Natural killer cell (primary cell): ENCODE data around the gene REXO4. TPM values are rescaled to one million over a fixed set of nuclear protein-coding genes. Genes with fewer than 3 reads are reported as not detected.
A peak's percentile ranks its signal among the peaks of the same experiment; 100 is the strongest.

Experiments used
- ATAC-seq, 3 donors: fragments of 150-1000 bp in 2 of 3; fragments of 200-7000 bp in 1 of 3; cut with Tn5 transposase; 1 replicate in 1 of 3; 2 replicates in 2 of 3; pipeline ENCODE4 v1.10.0; 2021; ENCODE audit warnings: mild to moderate bottlenecking in 2 of 3, moderate library complexity in 2 of 3
- DNase-seq, 2 donors: peaks; one replicate each; pipeline versions ENCODE4 v3.0.0 to v3.0.0-alpha.2; 2013 to 2021; ENCODE audit warnings: mixed read lengths in 1 of 2
- H3K27ac ChIP-seq: one replicate; pipeline ENCODE4 v1.5.1; 2013; ENCODE audit warnings: mild to moderate bottlenecking, low read length
- H3K27me3 ChIP-seq: one replicate; pipeline ENCODE4 v1.6.1; 2013; ENCODE audit warnings: low read length; ENCODE audit not compliant: control insufficient read depth, insufficient read depth
- H3K36me3 ChIP-seq: one replicate; pipeline ENCODE4 v1.6.1; 2013; ENCODE audit warnings: low read length; ENCODE audit not compliant: control insufficient read depth, insufficient read depth
- H3K4me1 ChIP-seq: one replicate; pipeline ENCODE4 v1.6.1; 2013; ENCODE audit warnings: low read length; ENCODE audit not compliant: control insufficient read depth, insufficient read depth
- H3K4me3 ChIP-seq: one replicate; pipeline ENCODE4 v1.5.1; 2013; ENCODE audit warnings: low read length
- H3K9me3 ChIP-seq: one replicate; pipeline ENCODE4 v1.6.1; 2013; ENCODE audit warnings: low read length; ENCODE audit not compliant: control insufficient read depth, insufficient read depth
- H3K27ac Mint-ChIP-seq, 2 donors: one replicate each; pipeline ENCODE4 v1.8.0; 2022; ENCODE audit warnings: mild to moderate bottlenecking in 2 of 2, mixed read lengths in 2 of 2, moderate library complexity in 1 of 2
- H3K27me3 Mint-ChIP-seq, 2 donors: one replicate each; pipeline ENCODE4 v1.8.0; 2022; ENCODE audit warnings: low read depth in 2 of 2, mixed read lengths in 2 of 2
- H3K36me3 Mint-ChIP-seq: one replicate; pipeline ENCODE4 v1.8.0; 2022; ENCODE audit warnings: mixed read lengths
- H3K4me1 Mint-ChIP-seq, 2 donors: one replicate each; pipeline ENCODE4 v1.8.0; 2022; ENCODE audit warnings: mixed read lengths in 2 of 2
- H3K4me3 Mint-ChIP-seq: one replicate; pipeline ENCODE4 v1.8.0; 2022; ENCODE audit warnings: mild to moderate bottlenecking, moderate library complexity, mixed read lengths
- H3K9me3 Mint-ChIP-seq, 2 donors: one replicate each; pipeline ENCODE4 v1.8.0; 2022; ENCODE audit warnings: mixed read lengths in 2 of 2
- CTCF ChIP-seq: fragments of 200-600 bp; IDR thresholded peaks from one replicate; pipeline ENCODE4 v1.8.0; 2022; ENCODE audit warnings: antibody characterized with exemption
- WGBS: methylation state at CpG from one replicate; pipeline ENCODE4 v1.1.7; 2013; ENCODE audit warnings: missing lambda C conversion rate; ENCODE audit not compliant: insufficient coverage; 5-methylcytosine and 5-hydroxymethylcytosine counted together
- intact Hi-C: fragments of 100-400 bp; cut with micrococcal nuclease; formaldehyde crosslinking; loops from one replicate; pipeline ENCODE4 v1.14.2; 2022
- total RNA-seq, 4 donors: library from RNA; stranded (reverse); fragments of 120-200 nt in 1 of 4; gene quantifications; one replicate each; pipeline versions ENCODE4 v1.2.3 to v1.2.4, GENCODE V29; 2013 to 2022

Gene REXO4
- total RNA-seq, 3 donors from 2014 or later (not counting 1 experiment from before 2014, with no cell fraction given), result 14.2 to 21.6 (median 18.8) TPM

- no peak overlapping the region for H3K4me3 ChIP-seq
- Mint-ChIP-seq H3K27me3 (no peaks in the 10 kb centered on the region), H3K4me1 (peaks cover 49 to 64% of the 10 kb centered on the region in 2 donors), H3K27ac (no peak overlapping the region), H3K9me3 (no peaks in the 10 kb centered on the region), H3K4me3 (no peak overlapping the region), H3K36me3 (peaks cover 7% of the 10 kb centered on the region)
- no peaks in the 10 kb centered on the region for H3K27me3 ChIP-seq
- intact Hi-C loops, result no loop called here
- ATAC-seq, result no peak
- H3K9me3 ChIP-seq, result no peaks in the 10 kb centered on the region
- H3K36me3 ChIP-seq, result peaks cover 63% of the 10 kb centered on the region
- peaks cover 46% of the 10 kb centered on the region for H3K4me1 ChIP-seq
- no peak for DNase-seq
- TF ChIP-seq CTCF, result no peak
- H3K27ac ChIP-seq, result no peak overlapping the region
- WGBS, result 95% methylated on average over 11 of the region's 11 CpGs
These were observed 51.4 kb downstream of the REXO4 start for GRCh38 chr9:133366435-133366834.

GRCh38 chr9:133362359-133363044 lies 55.3 kb downstream of the REXO4 start:
- ATAC-seq (no peak), DNase-seq (no peak)
- Mint-ChIP-seq H3K27ac (peak overlapping the region in 1 of 2 donors; percentile 8), H3K9me3 (no peaks in the 10 kb centered on the region), H3K4me3 (no peak overlapping the region), H3K36me3 (peaks cover 7% of the 10 kb centered on the region), H3K27me3 (no peaks in the 10 kb centered on the region), H3K4me1 (peaks cover 27 to 46% of the 10 kb centered on the region in 2 donors)
- H3K27me3 ChIP-seq, result no peaks in the 10 kb centered on the region
- no peaks in the 10 kb centered on the region for H3K9me3 ChIP-seq
- H3K36me3 ChIP-seq, result peaks cover 69% of the 10 kb centered on the region
- peaks cover 20% of the 10 kb centered on the region for H3K4me1 ChIP-seq
- TF ChIP-seq CTCF, result no peak
- H3K27ac ChIP-seq, result no peak overlapping the region
- H3K4me3 ChIP-seq, result no peak overlapping the region
- WGBS, result 93% methylated on average over 15 of the region's 15 CpGs
- intact Hi-C loops, result no loop called here

GRCh38 chr9:133361507-133362092 lies 56.2 kb downstream of the REXO4 start:
- ATAC-seq (no peak), DNase-seq (no peak)
- Histone ChIP-seq H3K4me1 (peaks cover 22% of the 10 kb centered on the region), H3K27me3 (no peaks in the 10 kb centered on the region), H3K9me3 (no peaks in the 10 kb centered on the region), H3K36me3 (peaks cover 62% of the 10 kb centered on the region), H3K4me3 (no peak overlapping the region), H3K27ac (no peak overlapping the region)
- Mint-ChIP-seq H3K4me3 (no peak overlapping the region), H3K36me3 (peaks cover 7% of the 10 kb centered on the region), H3K4me1 (peaks cover 21 to 44% of the 10 kb centered on the region in 2 donors), H3K9me3 (no peaks in the 10 kb centered on the region), H3K27me3 (no peaks in the 10 kb centered on the region), H3K27ac (peak overlapping the region; percentile 29 to 64)
- 90% methylated on average over 13 of the region's 13 CpGs for WGBS
- TF ChIP-seq CTCF, result no peak
- intact Hi-C loops, result no loop called here
